GM18499 (cell line): ENCODE results near the gene HPGDS.
"Not testable (repeated sequence)": the region's sequence is repeated elsewhere in the genome, so short reads cannot be mapped to it uniquely, and the experiment has no call there.

Experiments used
- ATAC-seq: cut with Tn5 transposase; IDR thresholded peaks from one replicate; pipeline ENCODE4 v1.9.1; 2021; ENCODE audit warnings: moderate number of reproducible peaks; ENCODE audit not compliant: insufficient read depth, unreplicated experiment

Gene HPGDS

GRCh38 chr4:94342694-94343093, at the start of gene HPGDS:
Gene HPGDS, minus strand, starts transcription at chr4:94342836. Its CDS starts 8,207 bp downstream, at chr4:94334629.
- ATAC-seq: no peak

GRCh38 chr4:94390804-94391410, 48.3 kb upstream of the HPGDS start:
- ATAC-seq: no peak

- no peak for ATAC-seq
Observed at GRCh38 chr4:94389595-94390267, 47.1 kb upstream of the HPGDS start.

- not testable (repeated sequence) for ATAC-seq
Observed at GRCh38 chr4:94387965-94388364, 45.3 kb upstream of the HPGDS start.

GRCh38 chr4:94385452-94385851, 42.8 kb upstream of the HPGDS start:
- not testable (repeated sequence) for ATAC-seq

- not testable (repeated sequence) for ATAC-seq
Observed at GRCh38 chr4:94382891-94383290, 40.3 kb upstream of the HPGDS start.

- no peak for ATAC-seq
Observed at GRCh38 chr4:94378047-94378446, 35.4 kb upstream of the HPGDS start.

GRCh38 chr4:94377294-94377693, 34.7 kb upstream of the HPGDS start:
- ATAC-seq: no peak

GRCh38 chr4:94375364-94375763, 32.7 kb upstream of the HPGDS start:
- no peak for ATAC-seq

GRCh38 chr4:94373752-94374151, 31.1 kb upstream of the HPGDS start:
- ATAC-seq: no peak

- no peak for ATAC-seq
Observed at GRCh38 chr4:94372991-94373390, 30.4 kb upstream of the HPGDS start.

GRCh38 chr4:94372228-94372978, 29.8 kb upstream of the HPGDS start:
- ATAC-seq: no peak

GRCh38 chr4:94371290-94371689, 28.7 kb upstream of the HPGDS start:
- ATAC-seq: no peak

- ATAC-seq: no peak
Observed at GRCh38 chr4:94370533-94371254, 28.1 kb upstream of the HPGDS start.

GRCh38 chr4:94369046-94369445, 26.4 kb upstream of the HPGDS start:
- ATAC-seq: no peak

- no peak for ATAC-seq
Observed at GRCh38 chr4:94368459-94368858, 25.8 kb upstream of the HPGDS start.

- ATAC-seq: no peak
Observed at GRCh38 chr4:94365304-94365703, 22.7 kb upstream of the HPGDS start.

GRCh38 chr4:94364527-94364926, 21.9 kb upstream of the HPGDS start:
- no peak for ATAC-seq

- ATAC-seq: no peak
Observed at GRCh38 chr4:94363136-94363655, 20.6 kb upstream of the HPGDS start.

GRCh38 chr4:94359838-94360237, 17.2 kb upstream of the HPGDS start:
- no peak for ATAC-seq

- ATAC-seq: no peak
Observed at GRCh38 chr4:94359221-94359620, 16.6 kb upstream of the HPGDS start.
